K562 (cell line): Measurements from ENCODE around the gene HTR6. TPM values are rescaled to one million over a fixed set of nuclear protein-coding genes. Genes with fewer than 3 reads are reported as not detected.

ENCODE experiments used
- ATAC-seq: fragments of 200-7000 bp; cut with Tn5 transposase; 3 replicates; pipeline ENCODE4 v1.9.1; 2020; ENCODE audit warnings: moderate library complexity
- BruUV-seq: library from RNA; stranded (reverse); fragments of 400-500 nt; replicated peaks from 2 replicates; lab custom pipeline; 2021; lab: Mats Ljungman, UMichigan
- CTCF ChIA-PET: fragments of 300-600 bp; formaldehyde crosslinking; extraction: SDS; loops from one replicate; lab custom pipeline; 2021; ENCODE audit warnings: low intra/inter-chr PET ratio; lab: Yijun Ruan, JAX
- POLR2A ChIA-PET: fragments of 300-600, 350-650 bp; sonication (Branson Sonifier 250); formaldehyde crosslinking; extraction: SDS; loops from one replicate; lab custom pipeline; 2021; ENCODE audit warnings: antibody characterized with exemption, inconsistent platforms; lab: Yijun Ruan, JAX
- DNase-seq, 4 experiments: peaks; one replicate each; pipeline versions ENCODE4 v3.0.0 to v3.0.0-alpha.2; 2011 to 2018; ENCODE audit warnings: low spot score in 3 of 4, mixed read lengths in 3 of 4; ENCODE audit errors: extremely low read depth in 1 of 4
- FAIRE-seq: peaks from 2 replicates; lab custom pipeline; 2011; peaks lifted over from hg19 to GRCh38; lab: Jason Lieb, UNC
- H2AFZ ChIP-seq: 2 replicates; pipeline ENCODE4 v1.6.0; 2011; ENCODE audit warnings: low read depth, low read length, control low read depth, inconsistent platforms
- H3K27ac ChIP-seq: fragments of 200-600 bp; 3 replicates; pipeline ENCODE4 v1.8.0; 2011; ENCODE audit warnings: low read depth, mild to moderate bottlenecking, control low read depth, inconsistent platforms, low read length, moderate library complexity, mixed read lengths; ENCODE audit errors: extremely low read depth
- H3K27me3 ChIP-seq, 2 experiments: fragments of 300-600 bp in 1 of 2; 2 replicates in 1 of 2; 3 replicates in 1 of 2; pipeline versions ENCODE4 v1.6.0 to v1.8.0; 2011; ENCODE audit warnings: inconsistent platforms in 2 of 2, low read length in 2 of 2, mild to moderate bottlenecking in 1 of 2, mixed read lengths in 1 of 2, moderate library complexity in 1 of 2; ENCODE audit not compliant: control insufficient read depth in 2 of 2, insufficient read depth in 2 of 2
- H3K36me3 ChIP-seq: fragments of 300-600 bp; 3 replicates; pipeline ENCODE4 v1.8.0; 2011; ENCODE audit warnings: mild to moderate bottlenecking, low read length, inconsistent platforms; ENCODE audit not compliant: control insufficient read depth, insufficient read depth
- H3K4me1 ChIP-seq, 2 experiments: fragments of 200-600 bp in 1 of 2; replicated peaks in 1 of 2; 2 replicates in 1 of 2; 3 replicates in 1 of 2; pipeline versions ENCODE4 v1.5.1 to v1.8.0; 2011; ENCODE audit warnings: inconsistent platforms in 2 of 2, low read length in 2 of 2, mild to moderate bottlenecking in 1 of 2, mixed read lengths in 1 of 2, moderate library complexity in 1 of 2; ENCODE audit not compliant: control insufficient read depth in 2 of 2, insufficient read depth in 2 of 2
- H3K4me2 ChIP-seq: 2 replicates; pipeline ENCODE4 v1.6.1; 2011; ENCODE audit warnings: low read length, control low read depth, inconsistent platforms, mixed read lengths; ENCODE audit not compliant: insufficient read depth
- H3K4me3 ChIP-seq: fragments of 200-600 bp; sonication (generic), shearing (Covaris generic); 2 replicates; pipeline ENCODE4 v1.5.1; 2016; ENCODE audit warnings: control low read depth, inconsistent platforms
- H3K79me2 ChIP-seq: fragments of 200-600 bp; 3 replicates; pipeline ENCODE4 v1.8.0; 2011; ENCODE audit warnings: low read length, inconsistent platforms; ENCODE audit not compliant: control insufficient read depth, insufficient read depth
- H3K9ac ChIP-seq, 2 experiments: 2 replicates each; pipeline versions ENCODE4 v1.6.0 to v1.6.1; 2011; ENCODE audit warnings: low read depth in 2 of 2, low read length in 2 of 2, control low read depth in 1 of 2, inconsistent platforms in 1 of 2, mild to moderate bottlenecking in 1 of 2, mixed read lengths in 1 of 2; ENCODE audit not compliant: insufficient read depth in 1 of 2
- H3K9me1 ChIP-seq: one replicate; pipeline ENCODE4 v1.6.0; 2011; ENCODE audit warnings: inconsistent platforms, mild to moderate bottlenecking, low read length, moderate library complexity; ENCODE audit not compliant: control insufficient read depth, insufficient read depth
- H3K9me3 ChIP-seq: replicated peaks from 2 replicates; pipeline ENCODE4 v1.5.1; 2011; ENCODE audit warnings: low read depth, low read length, inconsistent platforms; ENCODE audit not compliant: control insufficient read depth, insufficient read depth
- H4K20me1 ChIP-seq: replicated peaks from 2 replicates; pipeline ENCODE4 v1.6.1; 2011; ENCODE audit warnings: low read length, inconsistent platforms, mixed read lengths; ENCODE audit not compliant: control insufficient read depth, insufficient read depth
- CREB1 ChIP-seq, 2 experiments: sonication (generic) in 1 of 2; formaldehyde crosslinking in 1 of 2; IDR thresholded peaks; 2 replicates each; pipeline versions ENCODE4 v1.6.1 to v1.8.0; 2012 to 2022; ENCODE audit warnings: inconsistent platforms in 1 of 2, mild to moderate bottlenecking in 1 of 2, missing genetic modification reagents in 1 of 2, moderate library complexity in 1 of 2
- L3MBTL2 ChIP-seq: fragments of 450-650 bp; IDR thresholded peaks from 2 replicates; pipeline ENCODE4 v1.6.1; 2016; ENCODE audit warnings: mild to moderate bottlenecking, moderate library complexity
- MCM5 ChIP-seq: fragments of 450-650 bp; IDR thresholded peaks from 2 replicates; pipeline ENCODE4 v1.6.1; 2016; ENCODE audit warnings: low read depth
- SMC3 ChIP-seq: conservative IDR thresholded peaks from 2 replicates; pipeline ENCODE4 v1.6.1; 2011; ENCODE audit warnings: low read depth, low read length, improper control_type of control experiment; ENCODE audit not compliant: insufficient read depth
- ZNF696 ChIP-seq: fragments of 250-450 bp; sonication (Bioruptor Pico); conservative IDR thresholded peaks from 2 replicates; pipeline ENCODE4 v1.4.0; 2020; ENCODE audit warnings: mild to moderate bottlenecking, moderate library complexity
- ZNF764 ChIP-seq: fragments of 250-450 bp; sonication (Bioruptor Pico); IDR thresholded peaks from 2 replicates; pipeline ENCODE4 v1.4.0; 2020; ENCODE audit warnings: low read depth, mild to moderate bottlenecking, moderate library complexity
- WGBS: fragments of 100-300 bp; shearing (Covaris generic); methylation state at CpG from one replicate; pipeline ENCODE4 v1.1.6; 2016; ENCODE audit warnings: low coverage, mixed read lengths; ENCODE audit not compliant: insufficient coverage; ENCODE audit errors: missing lambda C conversion rate; 5-methylcytosine and 5-hydroxymethylcytosine counted together
- in situ Hi-C: fragments of 300-500 bp; cut with MboI; formaldehyde crosslinking; loops from 4 replicates; pipeline ENCODE4 v1.15.0; 2018; ENCODE audit warnings: inconsistent platforms, mixed read lengths
- intact Hi-C: fragments of 100-400 bp; cut with micrococcal nuclease; formaldehyde crosslinking; loops from 2 replicates; pipeline ENCODE4 v1.14.2; 2022
- polyA plus RNA-seq, 8 experiments: library from polyadenylated mRNA; depleted of rRNA in 4 of 8; stranded (reverse) in 5 of 8; unstranded in 3 of 8; fragments of >200 nt; fragmentation: Nextera tagmentation in 2 of 8; fragmentation: Illumina TruSeq in 1 of 8; extraction: Ambion mirVana in 2 of 8; extraction: Trizol in 1 of 8; gene quantifications; 2 replicates each; pipeline versions ENCODE4 v1.2.1 to v1.2.3, GENCODE V29; 2011 to 2014; ENCODE audit warnings: inconsistent platforms in 1 of 8, missing spikeins in 1 of 8
- total RNA-seq, 7 experiments: library from RNA; depleted of rRNA in 6 of 7; stranded (reverse); fragments of >200 nt in 6 of 7; fragmentation: Illumina TruSeq in 2 of 7; extraction: Trizol in 2 of 7; gene quantifications; 2 replicates each; pipeline versions ENCODE4 v1.2.1 to v1.2.3, GENCODE V29; 2011 to 2021; ENCODE audit warnings: low replicate concordance in 1 of 7
- TF ChIP-seq, protein P1 (sequence below): sonication (generic); formaldehyde crosslinking; IDR thresholded peaks from 2 replicates; pipeline ENCODE4 v1.9.0; 2022; ENCODE audit warnings: mild to moderate bottlenecking, missing genetic modification reagents
- TF ChIP-seq, protein P2 (sequence below), 2 experiments: fragments of 450-650 bp in 1 of 2; sonication (generic) in 1 of 2; formaldehyde crosslinking; conservative IDR thresholded peaks; 2 replicates each; pipeline versions ENCODE4 v1.4.0 to v1.8.1; 2020 to 2022; ENCODE audit warnings: mild to moderate bottlenecking in 1 of 2, missing genetic modification reagents in 1 of 2
- TF ChIP-seq, protein P3 (sequence below): fragments of 250-450 bp; sonication (Bioruptor Pico); IDR thresholded peaks from 2 replicates; pipeline ENCODE4 v1.4.0; 2020
- TF ChIP-seq, protein P4 (sequence below), 2 experiments: fragments of 150-350 bp in 1 of 2; IDR thresholded peaks; 2 replicates each; pipeline ENCODE4 v1.6.1; 2012 to 2016; ENCODE audit warnings: low read depth in 2 of 2, low read length in 2 of 2, mild to moderate bottlenecking in 1 of 2, moderate library complexity in 1 of 2
- TF ChIP-seq, protein P5 (sequence below): fragments of 450-650 bp; IDR thresholded peaks from 2 replicates; pipeline ENCODE4 v1.6.1; 2016; ENCODE audit warnings: missing biosample characterization, missing genetic modification characterization

The HTR6 gene
- total and polyA plus RNA-seq, 9 of the 15 experiments (the other 6 are each of a cell fraction or from before 2014, with no cell fraction given): not detected

DNA sequence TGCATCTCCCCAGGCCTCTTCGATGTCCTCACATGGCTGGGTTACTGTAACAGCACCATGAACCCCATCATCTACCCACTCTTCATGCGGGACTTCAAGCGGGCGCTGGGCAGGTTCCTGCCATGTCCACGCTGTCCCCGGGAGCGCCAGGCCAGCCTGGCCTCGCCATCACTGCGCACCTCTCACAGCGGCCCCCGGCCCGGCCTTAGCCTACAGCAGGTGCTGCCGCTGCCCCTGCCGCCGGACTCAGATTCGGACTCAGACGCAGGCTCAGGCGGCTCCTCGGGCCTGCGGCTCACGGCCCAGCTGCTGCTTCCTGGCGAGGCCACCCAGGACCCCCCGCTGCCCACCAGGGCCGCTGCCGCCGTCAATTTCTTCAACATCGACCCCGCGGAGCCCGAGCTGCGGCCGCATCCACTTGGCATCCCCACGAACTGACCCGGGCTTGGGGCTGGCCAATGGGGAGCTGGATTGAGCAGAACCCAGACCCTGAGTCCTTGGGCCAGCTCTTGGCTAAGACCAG lies 14.3 kb downstream of the HTR6 start:
- no TSS peak for BruUV-seq
- intact Hi-C loops: no loop called here
- no peak overlapping the region for H3K4me3 ChIP-seq

More for the DNA sequence above, 14.3 kb downstream of the HTR6 start:
- DNase-seq: no peak
- H3K79me2 ChIP-seq: no peaks in the 10 kb centered on the region
- TF ChIP-seq, protein P1, sequence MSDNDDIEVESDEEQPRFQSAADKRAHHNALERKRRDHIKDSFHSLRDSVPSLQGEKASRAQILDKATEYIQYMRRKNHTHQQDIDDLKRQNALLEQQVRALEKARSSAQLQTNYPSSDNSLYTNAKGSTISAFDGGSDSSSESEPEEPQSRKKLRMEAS (CRISPR knock-in tag): no peak
- TF ChIP-seq MCM5: no peak
- TF ChIP-seq, protein P2, sequence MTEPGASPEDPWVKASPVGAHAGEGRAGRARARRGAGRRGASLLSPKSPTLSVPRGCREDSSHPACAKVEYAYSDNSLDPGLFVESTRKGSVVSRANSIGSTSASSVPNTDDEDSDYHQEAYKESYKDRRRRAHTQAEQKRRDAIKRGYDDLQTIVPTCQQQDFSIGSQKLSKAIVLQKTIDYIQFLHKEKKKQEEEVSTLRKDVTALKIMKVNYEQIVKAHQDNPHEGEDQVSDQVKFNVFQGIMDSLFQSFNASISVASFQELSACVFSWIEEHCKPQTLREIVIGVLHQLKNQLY (CRISPR knock-in tag; conservative IDR thresholded peaks at IDR 0.05): no peak
- TF ChIP-seq, protein P3, sequence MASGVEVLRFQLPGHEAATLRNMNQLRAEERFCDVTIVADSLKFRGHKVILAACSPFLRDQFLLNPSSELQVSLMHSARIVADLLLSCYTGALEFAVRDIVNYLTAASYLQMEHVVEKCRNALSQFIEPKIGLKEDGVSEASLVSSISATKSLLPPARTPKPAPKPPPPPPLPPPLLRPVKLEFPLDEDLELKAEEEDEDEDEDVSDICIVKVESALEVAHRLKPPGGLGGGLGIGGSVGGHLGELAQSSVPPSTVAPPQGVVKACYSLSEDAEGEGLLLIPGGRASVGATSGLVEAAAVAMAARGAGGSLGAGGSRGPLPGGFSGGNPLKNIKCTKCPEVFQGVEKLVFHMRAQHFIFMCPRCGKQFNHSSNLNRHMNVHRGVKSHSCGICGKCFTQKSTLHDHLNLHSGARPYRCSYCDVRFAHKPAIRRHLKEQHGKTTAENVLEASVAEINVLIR: no peak
- no peak for TF ChIP-seq L3MBTL2
- TF ChIP-seq SMC3: no peak
- TF ChIP-seq, protein P4, sequence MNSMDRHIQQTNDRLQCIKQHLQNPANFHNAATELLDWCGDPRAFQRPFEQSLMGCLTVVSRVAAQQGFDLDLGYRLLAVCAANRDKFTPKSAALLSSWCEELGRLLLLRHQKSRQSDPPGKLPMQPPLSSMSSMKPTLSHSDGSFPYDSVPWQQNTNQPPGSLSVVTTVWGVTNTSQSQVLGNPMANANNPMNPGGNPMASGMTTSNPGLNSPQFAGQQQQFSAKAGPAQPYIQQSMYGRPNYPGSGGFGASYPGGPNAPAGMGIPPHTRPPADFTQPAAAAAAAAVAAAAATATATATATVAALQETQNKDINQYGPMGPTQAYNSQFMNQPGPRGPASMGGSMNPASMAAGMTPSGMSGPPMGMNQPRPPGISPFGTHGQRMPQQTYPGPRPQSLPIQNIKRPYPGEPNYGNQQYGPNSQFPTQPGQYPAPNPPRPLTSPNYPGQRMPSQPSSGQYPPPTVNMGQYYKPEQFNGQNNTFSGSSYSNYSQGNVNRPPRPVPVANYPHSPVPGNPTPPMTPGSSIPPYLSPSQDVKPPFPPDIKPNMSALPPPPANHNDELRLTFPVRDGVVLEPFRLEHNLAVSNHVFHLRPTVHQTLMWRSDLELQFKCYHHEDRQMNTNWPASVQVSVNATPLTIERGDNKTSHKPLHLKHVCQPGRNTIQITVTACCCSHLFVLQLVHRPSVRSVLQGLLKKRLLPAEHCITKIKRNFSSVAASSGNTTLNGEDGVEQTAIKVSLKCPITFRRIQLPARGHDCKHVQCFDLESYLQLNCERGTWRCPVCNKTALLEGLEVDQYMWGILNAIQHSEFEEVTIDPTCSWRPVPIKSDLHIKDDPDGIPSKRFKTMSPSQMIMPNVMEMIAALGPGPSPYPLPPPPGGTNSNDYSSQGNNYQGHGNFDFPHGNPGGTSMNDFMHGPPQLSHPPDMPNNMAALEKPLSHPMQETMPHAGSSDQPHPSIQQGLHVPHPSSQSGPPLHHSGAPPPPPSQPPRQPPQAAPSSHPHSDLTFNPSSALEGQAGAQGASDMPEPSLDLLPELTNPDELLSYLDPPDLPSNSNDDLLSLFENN (IDR thresholded peaks at IDR 0.05; ENCODE audit: low read depth in 2 of 2, low read length in 2 of 2): no peak
- no peak for TF ChIP-seq ZNF696 (CRISPR knock-in tag)
- no peak for TF ChIP-seq CREB1 (IDR thresholded peaks at IDR 0.05)
- TF ChIP-seq CREB1 (CRISPR knock-in tag; IDR thresholded peaks at IDR 0.05): no peak
- TF ChIP-seq ZNF764 (CRISPR knock-in tag): no peak
- TF ChIP-seq, protein P5, sequence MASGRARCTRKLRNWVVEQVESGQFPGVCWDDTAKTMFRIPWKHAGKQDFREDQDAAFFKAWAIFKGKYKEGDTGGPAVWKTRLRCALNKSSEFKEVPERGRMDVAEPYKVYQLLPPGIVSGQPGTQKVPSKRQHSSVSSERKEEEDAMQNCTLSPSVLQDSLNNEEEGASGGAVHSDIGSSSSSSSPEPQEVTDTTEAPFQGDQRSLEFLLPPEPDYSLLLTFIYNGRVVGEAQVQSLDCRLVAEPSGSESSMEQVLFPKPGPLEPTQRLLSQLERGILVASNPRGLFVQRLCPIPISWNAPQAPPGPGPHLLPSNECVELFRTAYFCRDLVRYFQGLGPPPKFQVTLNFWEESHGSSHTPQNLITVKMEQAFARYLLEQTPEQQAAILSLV: no peak
- TF ChIP-seq, all 486 proteins: peak for 0
- Histone ChIP-seq H3K27me3 (peaks cover 20 to 32% of the 10 kb centered on the region in 2 experiments), H3K9me3 (no peaks in the 10 kb centered on the region), H4K20me1 (peaks cover 38% of the 10 kb centered on the region), H2AFZ (no peak overlapping the region), H3K4me2 (no peak overlapping the region), H3K36me3 (no peaks in the 10 kb centered on the region), H3K9ac (no peak overlapping the region), H3K9me1 (no peaks in the 10 kb centered on the region), H3K27ac (no peak overlapping the region), H3K4me1 (peaks cover 0 to 9% of the 10 kb centered on the region in 2 experiments; a peak in 1 of 5 replicates)
- under 1% methylated on average over 34 of the region's 34 CpGs for WGBS
- ATAC-seq: no peak
- POLR2A ChIA-PET: interaction anchor here (0.6 to 1.4 kb wide), 2 partner anchors 24 to 81 kb away, joined by 3 read pairs; no protein-coding TSS in a partner anchor
- in situ Hi-C loops: no loop called here
- CTCF ChIA-PET: no interaction called here
- no peak for FAIRE-seq
